HG02981 (cell line): Measurements from ENCODE around the gene SLC4A9.

Experiments
- ATAC-seq: cut with Tn5 transposase; IDR thresholded peaks from one replicate; pipeline ENCODE4 v1.9.1; 2021; ENCODE audit warnings: mild to moderate bottlenecking, moderate library complexity; ENCODE audit not compliant: unreplicated experiment

SLC4A9 gene, protein sequence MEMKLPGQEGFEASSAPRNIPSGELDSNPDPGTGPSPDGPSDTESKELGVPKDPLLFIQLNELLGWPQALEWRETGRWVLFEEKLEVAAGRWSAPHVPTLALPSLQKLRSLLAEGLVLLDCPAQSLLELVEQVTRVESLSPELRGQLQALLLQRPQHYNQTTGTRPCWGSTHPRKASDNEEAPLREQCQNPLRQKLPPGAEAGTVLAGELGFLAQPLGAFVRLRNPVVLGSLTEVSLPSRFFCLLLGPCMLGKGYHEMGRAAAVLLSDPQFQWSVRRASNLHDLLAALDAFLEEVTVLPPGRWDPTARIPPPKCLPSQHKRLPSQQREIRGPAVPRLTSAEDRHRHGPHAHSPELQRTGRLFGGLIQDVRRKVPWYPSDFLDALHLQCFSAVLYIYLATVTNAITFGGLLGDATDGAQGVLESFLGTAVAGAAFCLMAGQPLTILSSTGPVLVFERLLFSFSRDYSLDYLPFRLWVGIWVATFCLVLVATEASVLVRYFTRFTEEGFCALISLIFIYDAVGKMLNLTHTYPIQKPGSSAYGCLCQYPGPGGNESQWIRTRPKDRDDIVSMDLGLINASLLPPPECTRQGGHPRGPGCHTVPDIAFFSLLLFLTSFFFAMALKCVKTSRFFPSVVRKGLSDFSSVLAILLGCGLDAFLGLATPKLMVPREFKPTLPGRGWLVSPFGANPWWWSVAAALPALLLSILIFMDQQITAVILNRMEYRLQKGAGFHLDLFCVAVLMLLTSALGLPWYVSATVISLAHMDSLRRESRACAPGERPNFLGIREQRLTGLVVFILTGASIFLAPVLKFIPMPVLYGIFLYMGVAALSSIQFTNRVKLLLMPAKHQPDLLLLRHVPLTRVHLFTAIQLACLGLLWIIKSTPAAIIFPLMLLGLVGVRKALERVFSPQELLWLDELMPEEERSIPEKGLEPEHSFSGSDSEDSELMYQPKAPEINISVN

DNA sequence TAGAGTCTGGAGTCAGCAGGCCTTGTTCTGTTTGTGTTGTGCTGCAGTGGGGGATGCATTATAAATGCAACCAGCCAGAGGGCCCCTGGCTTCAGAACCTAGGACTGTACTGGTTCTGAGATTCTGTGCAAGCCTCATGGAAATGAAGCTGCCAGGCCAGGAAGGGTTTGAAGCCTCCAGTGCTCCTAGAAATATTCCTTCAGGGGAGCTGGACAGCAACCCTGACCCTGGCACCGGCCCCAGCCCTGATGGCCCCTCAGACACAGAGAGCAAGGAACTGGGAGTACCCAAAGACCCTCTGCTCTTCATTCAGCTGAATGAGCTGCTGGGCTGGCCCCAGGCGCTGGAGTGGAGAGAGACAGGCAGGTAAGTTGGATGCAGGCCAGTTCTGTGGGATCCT, at the start of gene SLC4A9:
TSS of gene SLC4A9 (plus strand) at position 94 of the 400 bp plus-strand sequence. CDS start at position 137, 43 bp downstream.
- ATAC-seq: no peak

DNA sequence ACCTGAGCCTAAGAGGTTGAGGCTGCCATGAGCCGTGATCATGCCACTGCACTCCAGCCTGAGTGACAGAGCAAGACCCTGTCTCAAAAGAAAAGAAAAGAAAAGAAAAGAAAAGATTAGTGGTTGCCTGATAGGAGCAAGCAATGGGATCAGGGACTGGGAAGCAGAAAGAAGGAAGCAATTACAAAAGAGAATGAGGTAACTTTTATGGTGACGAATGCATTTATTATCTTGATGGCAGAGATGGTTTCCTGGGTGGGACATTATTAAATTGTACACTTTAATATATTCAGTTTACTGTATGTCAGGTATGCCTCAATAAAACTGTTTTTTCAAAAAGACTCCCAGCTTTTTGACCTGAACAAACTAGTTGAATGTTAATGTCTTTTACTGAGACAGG, 49.6 kb upstream of the SLC4A9 start:
- ATAC-seq: no peak

DNA sequence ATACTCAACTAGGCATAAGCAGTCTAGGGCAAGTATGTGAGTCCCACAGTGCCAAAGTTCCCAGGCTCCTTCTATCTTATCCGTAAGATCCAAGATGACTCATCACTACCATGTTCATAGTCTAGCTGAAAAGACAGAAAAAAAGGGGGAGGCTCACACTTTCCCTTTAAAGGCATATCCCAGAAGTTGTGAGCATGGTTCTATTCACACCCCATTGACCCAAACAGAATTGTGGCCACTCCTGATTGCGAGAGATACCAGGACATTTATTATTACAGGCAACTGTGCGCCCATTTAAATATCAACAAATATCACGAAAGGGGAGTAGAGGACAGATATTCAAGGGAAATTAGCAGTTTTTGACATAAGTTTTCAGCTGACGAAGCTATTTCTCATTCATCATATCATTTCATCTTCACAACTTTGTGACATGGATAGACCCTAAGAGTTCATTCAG, 49.0 kb upstream of the SLC4A9 start:
- no peak for ATAC-seq

DNA sequence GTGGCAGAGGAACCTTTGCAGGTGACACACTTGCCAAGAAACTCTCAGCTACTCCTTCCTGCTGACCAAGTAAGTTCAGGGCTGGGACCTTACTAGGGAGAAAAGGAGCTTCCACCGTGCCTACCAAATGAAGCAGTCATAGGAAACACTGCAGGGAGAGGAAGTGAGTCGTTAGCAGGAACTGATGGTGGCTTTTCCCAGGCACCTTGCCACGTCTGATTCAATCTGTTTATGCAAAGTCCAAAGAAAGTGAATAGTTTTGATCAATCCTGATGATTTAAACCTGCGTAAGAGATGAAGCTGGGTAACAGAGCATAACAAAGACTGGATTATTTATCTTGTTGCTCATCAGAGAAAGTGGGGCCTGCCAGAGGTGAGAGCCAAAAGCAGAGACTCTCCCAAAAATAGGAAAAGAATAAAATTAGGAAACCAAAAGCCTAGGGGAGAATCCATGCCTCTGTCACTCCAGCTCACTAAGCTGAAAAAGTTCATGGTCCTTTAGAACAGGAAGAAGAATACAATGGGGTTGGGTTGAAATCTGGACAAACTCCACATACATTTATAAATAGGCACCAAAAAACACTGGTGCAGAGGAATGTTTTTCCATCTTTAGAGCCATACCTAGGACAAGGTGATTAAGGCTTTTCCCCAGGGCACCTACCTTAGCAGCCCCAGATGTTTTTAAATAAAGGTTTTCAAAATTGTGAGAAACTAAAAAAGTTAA, 47.8 kb upstream of the SLC4A9 start:
- ATAC-seq: no peak

DNA sequence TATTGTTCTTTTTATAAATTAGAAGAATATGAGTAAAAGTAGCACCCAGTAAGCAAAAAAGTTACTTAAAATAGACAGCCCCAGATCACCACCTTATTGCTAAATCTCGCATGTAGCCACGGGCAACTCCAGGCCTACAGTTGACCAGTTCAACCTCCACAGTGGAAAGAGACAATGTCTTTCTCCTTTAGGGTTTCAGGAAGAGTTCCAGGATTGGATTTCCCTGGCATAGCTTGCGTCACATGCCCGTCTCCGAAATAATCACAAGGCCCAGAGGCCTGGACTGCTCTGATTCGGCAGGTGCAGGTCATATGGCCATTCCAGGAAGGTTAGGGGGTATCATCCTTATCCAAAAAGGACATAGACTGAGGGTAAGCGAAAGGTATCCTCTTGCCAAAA, 47.2 kb upstream of the SLC4A9 start:
- no peak for ATAC-seq

DNA sequence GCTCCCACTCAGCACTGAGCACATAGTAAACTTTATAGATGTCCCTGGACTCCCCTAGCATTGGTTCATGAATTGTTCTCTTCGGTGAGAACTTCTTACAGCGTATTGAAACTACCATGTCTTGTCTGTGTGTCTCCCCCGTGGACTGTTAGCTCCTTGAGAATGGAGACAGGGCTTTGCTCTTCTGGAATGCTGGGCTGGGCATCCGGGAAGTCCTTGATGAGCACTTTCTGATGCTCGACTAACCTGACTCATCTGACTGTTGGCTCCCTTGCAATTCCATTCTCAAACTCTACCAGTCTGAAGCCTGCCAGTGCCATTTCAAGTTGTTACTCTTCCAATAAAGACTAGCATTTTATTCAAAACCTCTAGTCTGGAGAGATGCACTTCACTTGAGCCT, 42.1 kb upstream of the SLC4A9 start:
- no peak for ATAC-seq

DNA sequence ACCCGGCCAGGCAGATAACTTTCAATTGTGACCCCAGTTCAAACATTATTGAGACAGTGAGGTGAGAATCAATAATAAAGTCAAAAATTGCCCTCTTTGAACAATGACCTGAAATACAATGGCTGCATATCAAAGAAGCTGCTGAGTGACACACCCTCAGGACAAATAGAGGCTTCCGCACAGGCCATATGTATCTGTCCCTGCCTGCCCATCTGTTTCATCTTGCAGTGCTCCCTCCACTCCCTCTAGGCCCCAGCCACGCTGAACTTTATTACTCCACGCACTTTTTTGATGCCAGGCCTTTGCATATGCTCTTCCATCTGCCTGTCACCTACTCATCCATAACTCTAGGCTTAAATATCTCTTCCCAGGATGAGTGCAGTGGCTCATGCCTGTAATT, 41.2 kb upstream of the SLC4A9 start:
- no peak for ATAC-seq

DNA sequence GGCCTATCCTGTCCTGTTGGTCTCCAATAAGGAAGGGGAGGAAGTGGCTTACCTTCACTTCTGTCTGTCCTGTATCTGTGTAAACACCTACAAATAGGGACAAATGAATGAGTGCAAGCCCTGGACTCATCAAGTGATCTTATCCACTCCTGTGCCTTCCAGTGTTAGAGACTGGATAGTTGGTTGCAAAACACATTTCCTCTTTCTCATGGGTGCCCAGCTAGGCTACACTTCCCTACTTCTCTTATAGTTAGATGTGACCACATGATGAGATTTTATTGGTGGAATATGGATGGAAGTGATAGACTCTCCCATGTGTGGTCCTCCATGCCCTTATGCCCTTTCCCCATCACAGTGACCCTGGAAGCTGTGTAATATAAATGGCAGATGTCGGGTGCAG, 40.2 kb upstream of the SLC4A9 start:
- ATAC-seq: no peak

DNA sequence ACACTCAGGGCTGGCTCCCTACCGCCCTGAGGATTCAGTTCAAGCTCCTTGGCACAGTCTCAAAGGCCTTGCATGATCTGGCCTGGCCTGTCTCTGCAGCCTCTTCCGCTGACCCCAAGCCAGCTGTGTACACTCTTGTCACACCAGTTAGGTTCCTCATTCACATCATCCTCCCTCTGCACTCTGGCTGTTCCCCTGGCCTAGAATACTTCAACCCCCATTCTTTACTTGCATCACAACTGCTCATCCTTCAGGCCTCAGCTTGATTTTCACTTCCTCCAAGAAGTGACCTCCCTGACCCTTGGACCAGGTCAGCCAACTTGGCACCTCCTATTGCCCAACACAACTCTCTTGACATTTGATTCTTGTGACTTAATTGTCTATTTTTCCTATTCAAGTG, 38.2 kb upstream of the SLC4A9 start:
- no peak for ATAC-seq

DNA sequence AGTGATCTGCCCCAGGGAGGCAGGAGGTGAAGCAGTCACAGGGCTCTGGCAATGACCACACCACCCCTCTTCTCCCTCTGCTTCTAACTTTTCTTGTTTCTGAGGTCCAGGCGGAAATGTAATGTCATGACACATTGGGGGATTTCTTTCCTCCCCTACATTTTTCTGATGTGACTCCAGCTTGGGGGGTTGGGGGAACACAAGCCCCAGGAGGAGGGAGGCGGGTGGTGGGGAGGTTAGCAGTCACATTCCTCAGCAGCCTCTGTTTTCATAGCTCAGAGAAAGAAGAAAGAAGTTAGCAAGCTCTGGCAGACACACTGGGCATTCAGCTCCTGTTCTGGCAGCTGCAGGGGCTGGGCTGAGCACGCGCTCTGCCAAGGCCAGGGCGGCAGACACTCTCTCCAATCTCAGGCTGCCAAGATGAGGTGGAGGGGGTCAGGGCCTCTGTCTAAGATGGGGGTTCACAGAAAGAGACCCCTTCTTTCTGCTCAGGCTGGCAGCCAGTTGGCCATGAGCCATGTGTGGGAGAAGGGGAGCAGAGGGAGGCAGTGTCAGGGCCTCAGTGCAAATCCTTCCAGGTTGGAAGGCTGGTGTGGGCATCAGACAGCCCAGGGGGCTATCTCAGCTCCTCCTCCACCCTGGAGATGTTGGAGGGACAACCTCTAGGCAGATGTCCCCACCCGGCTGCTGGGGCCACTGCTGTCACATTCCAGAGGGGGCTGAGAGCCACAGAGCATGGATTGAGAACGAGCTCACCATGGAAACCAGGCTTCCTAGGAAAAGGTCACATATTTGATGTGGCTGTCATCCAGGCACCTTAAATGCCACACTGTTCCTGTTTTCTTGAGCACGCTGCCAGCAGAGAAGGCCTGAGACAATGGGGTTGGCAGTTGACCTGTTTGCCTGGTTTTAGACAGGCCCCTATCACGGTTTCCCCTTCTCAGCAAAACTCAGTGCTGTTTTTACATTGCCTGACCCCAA, 37.0 kb upstream of the SLC4A9 start:
- no peak for ATAC-seq

DNA sequence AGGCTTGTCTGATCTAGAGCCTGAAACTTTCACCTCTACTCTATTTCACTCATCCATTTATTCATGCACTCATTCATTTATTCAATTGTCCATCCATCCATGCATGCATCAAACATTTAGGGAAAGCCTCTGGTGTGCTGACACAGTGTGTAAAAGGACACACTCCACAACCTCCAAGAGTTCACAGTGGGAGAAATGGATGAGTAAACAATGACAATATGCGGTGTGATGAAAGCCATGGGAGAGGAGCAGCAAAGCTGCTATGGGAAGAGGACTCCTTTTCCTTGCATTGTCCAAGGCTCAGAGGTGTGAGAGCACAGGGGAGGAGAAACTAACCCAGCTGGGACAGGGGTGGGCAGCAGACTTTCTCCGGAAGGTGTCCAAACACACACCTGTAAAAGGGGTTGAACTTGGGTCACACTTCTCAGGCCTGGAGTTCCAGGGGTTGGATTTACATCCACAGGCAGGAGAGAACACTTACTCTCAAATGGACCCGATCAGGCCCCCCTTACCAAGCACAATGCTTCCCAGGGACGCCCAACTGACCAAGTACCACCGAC, 35.9 kb upstream of the SLC4A9 start:
- no peak for ATAC-seq

DNA sequence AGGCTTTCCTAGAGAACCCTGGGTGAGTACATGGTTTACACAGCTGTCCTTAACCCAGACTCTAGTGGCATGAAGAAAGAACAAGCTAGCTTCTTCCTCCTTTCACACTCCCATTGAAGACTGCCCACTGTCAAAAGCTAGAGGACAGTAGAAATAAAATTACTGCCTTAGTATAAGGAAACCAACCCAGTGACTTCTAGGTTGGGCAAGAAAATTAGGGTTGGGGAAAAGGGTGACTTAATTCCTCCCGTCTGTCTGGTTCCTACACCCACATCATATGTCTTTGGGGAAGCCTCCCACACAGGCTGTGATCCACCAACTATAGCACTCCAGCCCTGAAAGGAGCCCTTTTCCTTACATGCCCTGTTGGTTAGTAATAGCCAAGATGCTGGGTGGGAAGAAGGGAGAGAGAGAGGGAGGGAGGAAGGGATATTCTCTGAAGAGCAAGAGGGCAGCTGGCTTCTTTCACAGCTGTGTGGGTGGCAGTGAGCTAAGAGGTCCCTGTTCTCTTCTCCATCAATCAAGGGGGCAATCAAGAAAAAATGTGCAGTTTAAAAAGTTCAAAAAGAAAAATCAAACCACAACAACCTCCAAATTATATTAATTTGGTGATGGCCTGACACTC, 35.3 kb upstream of the SLC4A9 start:
- no peak for ATAC-seq

DNA sequence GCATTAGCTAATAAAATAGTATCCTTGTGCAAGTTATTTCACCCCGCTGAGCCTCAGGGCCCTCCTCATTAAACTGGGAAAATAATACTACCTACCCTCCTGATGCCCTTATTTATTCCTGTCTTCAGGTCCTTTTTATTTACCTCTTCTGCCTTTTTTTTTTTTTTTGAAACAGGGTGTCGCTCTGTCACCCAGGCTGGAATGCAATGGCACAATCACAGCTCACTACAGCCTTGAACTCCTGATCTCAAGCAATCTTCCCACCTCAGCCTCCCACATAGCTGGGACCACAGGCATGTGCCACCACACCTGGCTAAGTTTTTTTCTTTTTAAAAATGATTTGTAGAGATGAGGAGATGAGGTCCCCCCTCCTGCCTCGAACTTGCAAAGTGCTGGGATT, 34.5 kb upstream of the SLC4A9 start:
- ATAC-seq: no peak

DNA sequence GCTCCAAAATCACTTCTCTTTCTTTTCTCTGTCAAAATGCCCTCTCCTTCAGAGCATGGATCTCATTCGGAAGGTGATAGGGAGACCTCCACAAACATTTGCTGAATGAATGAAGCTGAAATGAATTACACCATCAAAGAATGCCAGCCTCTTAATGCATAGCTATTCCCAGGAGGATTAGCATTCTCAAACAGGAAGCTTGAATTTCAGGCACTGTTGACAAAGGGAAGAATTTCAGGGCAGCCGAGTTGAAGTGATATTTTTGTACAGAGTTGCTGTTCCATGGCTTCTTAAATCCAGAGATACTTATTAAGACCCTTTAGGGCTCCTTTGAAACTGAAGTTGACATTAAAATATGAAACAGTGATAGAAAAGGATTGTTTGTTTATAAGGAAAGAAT, 32.4 kb upstream of the SLC4A9 start:
- no peak for ATAC-seq

DNA sequence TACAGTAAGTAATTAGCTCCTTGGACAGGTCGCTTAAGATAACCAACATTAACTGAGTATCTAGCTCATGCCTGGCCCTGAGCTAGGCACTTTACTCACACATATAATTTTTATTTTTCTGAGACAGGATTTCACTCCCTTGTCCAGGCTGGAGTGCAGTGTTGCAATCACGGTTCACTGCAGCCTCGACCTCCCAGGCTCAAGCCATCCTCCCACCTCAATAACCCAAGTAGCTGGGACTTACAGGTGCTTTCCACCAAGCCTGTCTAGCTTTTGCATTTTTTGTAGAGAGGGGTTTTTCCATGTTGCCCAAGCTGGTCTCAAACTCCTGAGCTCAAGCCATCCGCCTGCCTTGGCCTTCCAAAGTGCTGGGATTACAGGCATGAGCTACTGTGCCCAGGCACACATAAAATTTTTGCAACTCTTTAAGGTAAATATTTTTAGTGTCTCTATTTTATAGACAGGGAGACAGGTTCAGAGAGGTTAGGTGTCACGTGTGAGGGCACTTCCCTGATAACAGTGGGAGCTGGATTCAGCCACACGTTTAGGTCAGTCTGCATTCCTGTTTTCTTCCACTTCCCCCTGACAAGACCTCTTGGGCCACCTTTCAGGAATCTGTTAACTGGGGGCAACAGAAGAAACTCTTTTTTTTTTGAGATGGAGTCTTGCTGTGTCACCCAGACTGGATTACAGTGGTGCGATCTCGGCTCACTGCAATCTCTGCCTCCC, 31.8 kb upstream of the SLC4A9 start:
- ATAC-seq: no peak

DNA sequence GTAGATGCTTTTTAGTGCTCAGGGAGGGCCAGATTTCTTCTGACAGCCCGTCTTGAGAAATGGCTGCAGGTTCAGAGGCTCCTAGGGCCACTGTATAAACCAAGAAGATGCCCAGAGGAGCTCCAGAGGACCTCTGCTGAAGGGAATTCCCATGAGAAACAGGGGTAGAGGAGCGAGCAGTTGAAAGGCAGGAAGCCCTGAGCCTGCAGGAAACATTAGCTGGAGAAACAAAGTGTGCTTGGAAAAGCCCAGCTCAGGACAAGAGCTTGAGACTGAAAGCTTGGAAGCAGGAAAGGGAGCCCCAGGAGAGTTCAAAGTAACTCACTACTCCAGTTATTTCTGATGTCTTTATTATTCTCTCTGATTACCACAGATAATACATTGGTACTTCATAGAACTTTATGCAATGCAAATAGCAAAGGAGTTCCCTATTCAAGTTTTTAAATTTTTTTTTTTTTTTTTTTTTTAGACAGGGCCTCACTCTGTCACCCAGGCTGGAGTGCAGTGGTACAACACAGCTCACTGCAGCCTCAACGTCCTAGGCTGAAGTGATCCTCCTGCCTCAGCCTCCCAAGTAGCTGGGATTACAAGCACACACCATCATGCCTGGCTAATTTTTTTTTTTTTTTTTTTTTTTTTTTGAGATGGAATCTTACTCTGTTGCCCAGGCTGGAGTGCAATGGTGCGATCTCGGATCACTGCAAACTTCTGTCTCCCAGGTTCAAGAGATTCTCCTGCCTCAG, 30.1 kb upstream of the SLC4A9 start:
- no peak for ATAC-seq

DNA sequence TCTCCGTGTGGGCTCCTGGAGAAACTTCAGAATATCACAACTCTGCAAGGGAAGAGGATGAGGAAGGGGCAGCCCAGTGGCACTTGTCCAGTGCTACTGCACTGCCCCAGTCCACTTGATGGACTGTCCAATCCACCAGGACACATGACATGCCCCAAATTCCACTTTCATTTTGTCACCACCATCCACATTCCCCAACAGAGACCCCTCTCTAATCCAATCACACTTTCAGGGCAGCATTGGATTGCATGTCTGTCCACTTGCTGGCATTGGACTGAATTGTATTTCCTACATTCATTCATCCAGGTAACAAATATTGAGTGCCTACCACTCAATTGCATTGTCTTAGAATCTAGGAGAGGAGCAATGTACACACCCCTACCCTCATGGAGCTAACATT, 28.4 kb upstream of the SLC4A9 start:
- ATAC-seq: no peak

DNA sequence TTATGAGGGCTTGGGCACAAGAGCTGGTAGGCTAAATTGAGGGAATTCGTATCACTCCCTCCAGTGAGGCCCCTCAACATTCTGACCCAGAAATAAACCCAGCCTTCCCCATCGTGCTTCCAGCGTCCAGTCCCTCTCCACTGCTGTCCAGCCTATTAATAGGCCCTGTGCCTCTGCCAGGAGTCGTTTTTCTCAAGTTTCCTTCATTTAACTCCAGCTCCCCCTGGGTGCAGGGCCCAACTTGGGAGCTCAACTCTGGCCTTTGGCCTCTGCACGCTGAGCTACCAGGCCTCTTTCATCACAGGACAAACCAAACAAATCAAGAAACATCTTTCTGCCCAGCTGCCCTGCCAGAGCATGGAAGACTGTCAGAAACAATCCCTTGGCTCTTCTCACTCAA, 23.6 kb upstream of the SLC4A9 start:
- no peak for ATAC-seq
